ENCODE results near the gene VHLL. TPM values are rescaled to one million over a fixed set of nuclear protein-coding genes. Genes with fewer than 3 reads are reported as not detected.
A peak's percentile ranks its signal among the peaks of the same experiment; 100 is the strongest.

Gene VHLL
- total and polyA plus RNA-seq, 4 donors = 0.67 TPM; not detected in 3

- Histone ChIP-seq H3K4me3 (ENCODE audit: low read depth in 1 of 3, low read length in 3 of 3) (no peak overlapping the region), H3K9me3 (ENCODE audit: control insufficient read depth in 4 of 4, low read length in 3 of 4) (no peaks in the 10 kb centered on the region), H3K27ac (ENCODE audit: low read depth in 1 of 2, low read length in 2 of 2) (no peak overlapping the region), H3K27me3 (ENCODE audit: control insufficient read depth in 4 of 4, insufficient read depth in 4 of 4, low read length in 3 of 4) (no peaks in the 10 kb centered on the region), H3K4me1 (ENCODE audit: control insufficient read depth in 4 of 4, insufficient read depth in 4 of 4, low read length in 3 of 4) (peaks cover 18 to 54% (median 49%) of the 10 kb centered on the region in 4 donors), H3K9ac (ENCODE audit: low read depth in 1 of 2, low read length in 2 of 2) (no peak overlapping the region), H3K36me3 (ENCODE audit: control insufficient read depth in 4 of 4, insufficient read depth in 3 of 4, low read depth in 1 of 4, low read length in 3 of 4) (peaks cover 0 to 6% (median 2%) of the 10 kb centered on the region in 4 donors)
- TF ChIP-seq FOXA2 (IDR thresholded peaks at IDR 0.05) (no peak), FOXA1 (IDR thresholded peaks at IDR 0.05) (no peak), HNF4G (IDR thresholded peaks at IDR 0.05) (no peak), MAX (IDR thresholded peaks at IDR 0.05) (no peak), JUND (IDR thresholded peaks at IDR 0.05) (no peak)
- no peak for DNase-seq (ENCODE audit: low spot score)
- 93% methylated on average over 9 of the region's 9 CpGs for WGBS
These were observed 5.2 kb downstream of the VHLL start for GRCh38 chr1:156293895-156294294.

GRCh38 chr1:156293098-156293434, 6.0 kb downstream of the VHLL start:
- no peak for TF ChIP-seq EGR1 (IDR thresholded peaks at IDR 0.05; ENCODE audit: low read depth in 2 of 2)
- TF ChIP-seq NR2F2 (IDR thresholded peaks at IDR 0.05) = no peak
- no peak for TF ChIP-seq JUND (IDR thresholded peaks at IDR 0.05)
- TF ChIP-seq GABPA (IDR thresholded peaks at IDR 0.05 in 1 of 2, conservative IDR thresholded peaks at IDR 0.05 in 1 of 2) = no peak
- TF ChIP-seq RAD21 (IDR thresholded peaks at IDR 0.05) = no peak
- TF ChIP-seq YY1 (IDR thresholded peaks at IDR 0.05) = no peak
- no peak for TF ChIP-seq RXRA (IDR thresholded peaks at IDR 0.05)
- TF ChIP-seq CTCF (IDR thresholded peaks at IDR 0.05; ENCODE audit: low read depth, low read length, missing input control) = no peak
- no peak for TF ChIP-seq MAX (IDR thresholded peaks at IDR 0.05)
- Histone ChIP-seq H3K27ac (ENCODE audit: low read depth in 1 of 2, low read length in 2 of 2) (no peak overlapping the region), H3K36me3 (ENCODE audit: control insufficient read depth in 4 of 4, insufficient read depth in 3 of 4, low read depth in 1 of 4, low read length in 3 of 4) (peaks cover 0 to 6% (median 2%) of the 10 kb centered on the region in 4 donors)

GRCh38 chr1:156291226-156292061, 7.7 kb downstream of the VHLL start:
- peaks cover 18 to 54% (median 49%) of the 10 kb centered on the region in 4 donors for H3K4me1 ChIP-seq (ENCODE audit: control insufficient read depth in 4 of 4, insufficient read depth in 4 of 4, low read length in 3 of 4)
- peaks cover 0 to 7% (median 2%) of the 10 kb centered on the region in 4 donors for H3K36me3 ChIP-seq (ENCODE audit: control insufficient read depth in 4 of 4, insufficient read depth in 3 of 4, low read depth in 1 of 4, low read length in 3 of 4)
- H3K9ac ChIP-seq (ENCODE audit: low read depth in 1 of 2, low read length in 2 of 2) = peak overlapping the region; percentile 72 to 74
- DNase-seq (ENCODE audit: low spot score) = peak; percentile 93
- WGBS = 11% methylated on average over 37 of the region's 37 CpGs
- no peaks in the 10 kb centered on the region for H3K27me3 ChIP-seq (ENCODE audit: control insufficient read depth in 4 of 4, insufficient read depth in 4 of 4, low read length in 3 of 4)
- no peaks in the 10 kb centered on the region for H3K9me3 ChIP-seq (ENCODE audit: control insufficient read depth in 4 of 4, low read length in 3 of 4)
- peak overlapping the region; percentile 52 to 71 (median 67) for H3K4me3 ChIP-seq (ENCODE audit: low read depth in 1 of 3, low read length in 3 of 3)
- peak overlapping the region; percentile 73 to 74 for H3K27ac ChIP-seq (ENCODE audit: low read depth in 1 of 2, low read length in 2 of 2)
- TF ChIP-seq GABPA (IDR thresholded peaks at IDR 0.05 in 1 of 2, conservative IDR thresholded peaks at IDR 0.05 in 1 of 2) (peak in 1 of 2 donors; percentile 47), YY1 (IDR thresholded peaks at IDR 0.05) (peak; percentile 89), SP1 (IDR thresholded peaks at IDR 0.05) (peak; percentile 98), ATF3 (IDR thresholded peaks at IDR 0.05) (peak; percentile 30), CTCF (IDR thresholded peaks at IDR 0.05; ENCODE audit: low read depth, low read length, missing input control) (no peak), EGR1 (IDR thresholded peaks at IDR 0.05; ENCODE audit: low read depth in 2 of 2) (peak in 1 of 2 donors; percentile 65), ZBTB33 (IDR thresholded peaks at IDR 0.05) (peak; percentile 96)

More at GRCh38 chr1:156293098-156293434, 6.0 kb downstream of the VHLL start:
- H3K27me3 ChIP-seq (ENCODE audit: control insufficient read depth in 4 of 4, insufficient read depth in 4 of 4, low read length in 3 of 4) = no peaks in the 10 kb centered on the region
- H3K4me1 ChIP-seq (ENCODE audit: control insufficient read depth in 4 of 4, insufficient read depth in 4 of 4, low read length in 3 of 4) = peaks cover 18 to 54% (median 49%) of the 10 kb centered on the region in 4 donors
- WGBS = 82% methylated on average over 8 of the region's 8 CpGs
- H3K9ac ChIP-seq (ENCODE audit: low read depth in 1 of 2, low read length in 2 of 2) = no peak overlapping the region
- no peak overlapping the region for H3K4me3 ChIP-seq (ENCODE audit: low read depth in 1 of 3, low read length in 3 of 3)
- H3K9me3 ChIP-seq (ENCODE audit: control insufficient read depth in 4 of 4, low read length in 3 of 4) = no peaks in the 10 kb centered on the region
- DNase-seq (ENCODE audit: low spot score) = no peak
